Stimulated activated CD8-positive, alpha-beta memory T cell treated with anti-CD3 and anti-CD28 coated beads, Interleukin-7, amount 100 ng/mL, for 4 hours (primary cell): ENCODE data around the gene ADAMTS12.
"Not testable (repeated sequence)": the region's sequence is repeated elsewhere in the genome, so short reads cannot be mapped to it uniquely, and the experiment has no call there.

Source experiments
- DNase-seq, 2 donors: peaks; one replicate each; pipeline ENCODE4 v3.0.0-alpha.2; 2020; ENCODE audit warnings: low read depth in 2 of 2

The ADAMTS12 gene

GRCh38 chr5:33531824-33532223 lies 360.0 kb downstream of the ADAMTS12 start:
- DNase-seq = no peak

- DNase-seq = no peak
These were observed 360.8 kb downstream of the ADAMTS12 start for GRCh38 chr5:33531037-33531298.

GRCh38 chr5:33530183-33531036 lies 361.4 kb downstream of the ADAMTS12 start:
- DNase-seq = no peak

- no peak for DNase-seq
These were observed 364.1 kb downstream of the ADAMTS12 start for GRCh38 chr5:33527696-33528095.

GRCh38 chr5:33526755-33527154 lies 365.0 kb downstream of the ADAMTS12 start:
- DNase-seq = no peak

GRCh38 chr5:33524476-33524875 lies 367.3 kb downstream of the ADAMTS12 start:
- no peak for DNase-seq

- DNase-seq = no peak
These were observed 368.5 kb downstream of the ADAMTS12 start for GRCh38 chr5:33523208-33523771.

- no peak for DNase-seq
These were observed 375.4 kb downstream of the ADAMTS12 start for GRCh38 chr5:33516421-33516820.

GRCh38 chr5:33515366-33515765 lies 376.4 kb downstream of the ADAMTS12 start:
- DNase-seq = not testable (repeated sequence)

GRCh38 chr5:33513462-33514185 lies 378.2 kb downstream of the ADAMTS12 start:
- DNase-seq = no peak

GRCh38 chr5:33509036-33509435 lies 382.8 kb downstream of the ADAMTS12 start:
- DNase-seq = no peak

GRCh38 chr5:33507426-33507825 lies 384.4 kb downstream of the ADAMTS12 start:
- no peak for DNase-seq

- no peak for DNase-seq
These were observed 387.2 kb downstream of the ADAMTS12 start for GRCh38 chr5:33504570-33504969.

- DNase-seq = no peak
These were observed 389.9 kb downstream of the ADAMTS12 start for GRCh38 chr5:33501899-33502298.

GRCh38 chr5:33501260-33501659 lies 390.5 kb downstream of the ADAMTS12 start:
- DNase-seq = no peak

GRCh38 chr5:33494466-33494865 lies 397.3 kb downstream of the ADAMTS12 start:
- DNase-seq = no peak

GRCh38 chr5:33491941-33492340 lies 399.8 kb downstream of the ADAMTS12 start:
- no peak for DNase-seq

GRCh38 chr5:33490071-33490665 lies 401.6 kb downstream of the ADAMTS12 start:
- no peak for DNase-seq

GRCh38 chr5:33489481-33490067 lies 402.2 kb downstream of the ADAMTS12 start:
- no peak for DNase-seq

- DNase-seq = no peak
These were observed 403.0 kb downstream of the ADAMTS12 start for GRCh38 chr5:33488558-33489355.

- DNase-seq = no peak
These were observed 404.6 kb downstream of the ADAMTS12 start for GRCh38 chr5:33487236-33487635.
